Parietal lobe (tissue), 1 donor: ENCODE measurements around the gene EIF1AD. TPM values are rescaled to one million over a fixed set of nuclear protein-coding genes. Genes with fewer than 3 reads are reported as not detected.

ENCODE experiments used
- total RNA-seq: library from RNA; depleted of rRNA; stranded (reverse); fragments of >200 nt; gene quantifications from one replicate; pipeline ENCODE4 v1.2.3, GENCODE V29; 2014

EIF1AD gene, protein sequence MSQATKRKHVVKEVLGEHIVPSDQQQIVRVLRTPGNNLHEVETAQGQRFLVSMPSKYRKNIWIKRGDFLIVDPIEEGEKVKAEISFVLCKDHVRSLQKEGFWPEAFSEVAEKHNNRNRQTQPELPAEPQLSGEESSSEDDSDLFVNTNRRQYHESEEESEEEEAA
- total RNA-seq = 33.5 TPM

DNA sequence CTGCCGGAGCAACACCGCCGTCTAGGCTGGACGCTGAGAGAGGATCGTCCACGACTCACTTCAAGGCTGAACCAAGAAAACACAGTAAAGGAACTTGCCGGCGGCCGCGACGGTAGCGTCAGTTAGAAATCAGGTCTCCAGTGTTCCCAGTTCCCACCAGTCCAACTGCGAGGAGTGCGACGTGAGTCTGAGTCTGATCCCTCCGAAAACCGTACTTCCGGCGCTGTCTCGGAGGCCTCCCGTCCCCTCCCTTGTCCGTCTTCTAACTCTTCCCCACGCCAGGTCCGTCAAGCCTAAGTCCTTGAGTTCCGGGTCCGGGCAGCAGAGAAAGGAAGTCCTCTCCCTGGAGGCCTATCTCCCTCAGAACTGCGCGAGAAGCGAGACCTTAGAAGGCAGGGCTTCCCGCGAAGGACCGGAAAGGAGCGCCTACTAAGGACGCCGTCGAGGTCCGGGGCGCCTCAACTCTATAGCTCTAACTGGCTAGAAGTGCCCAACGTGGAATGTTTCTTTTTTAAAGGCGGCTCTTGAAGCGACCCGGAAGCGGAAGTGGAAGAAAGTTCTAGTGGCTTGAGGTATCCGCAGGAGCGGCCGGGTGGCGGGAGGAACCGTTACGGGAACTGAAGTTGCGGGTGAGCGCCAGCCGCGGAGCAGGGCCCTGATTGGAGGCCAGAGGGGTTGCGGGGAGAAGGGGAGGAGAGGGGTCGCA is at the start of gene EIF1AD, which contains the start of gene BANF1:
TSS of gene EIF1AD (minus strand) at position 216 of the 706 bp plus-strand sequence. CDS start 1,768 bp downstream, outside the sequence.
TSS of gene BANF1 (plus strand) at position 562 of the 706 bp plus-strand sequence. CDS start 748 bp downstream, outside the sequence.

DNA sequence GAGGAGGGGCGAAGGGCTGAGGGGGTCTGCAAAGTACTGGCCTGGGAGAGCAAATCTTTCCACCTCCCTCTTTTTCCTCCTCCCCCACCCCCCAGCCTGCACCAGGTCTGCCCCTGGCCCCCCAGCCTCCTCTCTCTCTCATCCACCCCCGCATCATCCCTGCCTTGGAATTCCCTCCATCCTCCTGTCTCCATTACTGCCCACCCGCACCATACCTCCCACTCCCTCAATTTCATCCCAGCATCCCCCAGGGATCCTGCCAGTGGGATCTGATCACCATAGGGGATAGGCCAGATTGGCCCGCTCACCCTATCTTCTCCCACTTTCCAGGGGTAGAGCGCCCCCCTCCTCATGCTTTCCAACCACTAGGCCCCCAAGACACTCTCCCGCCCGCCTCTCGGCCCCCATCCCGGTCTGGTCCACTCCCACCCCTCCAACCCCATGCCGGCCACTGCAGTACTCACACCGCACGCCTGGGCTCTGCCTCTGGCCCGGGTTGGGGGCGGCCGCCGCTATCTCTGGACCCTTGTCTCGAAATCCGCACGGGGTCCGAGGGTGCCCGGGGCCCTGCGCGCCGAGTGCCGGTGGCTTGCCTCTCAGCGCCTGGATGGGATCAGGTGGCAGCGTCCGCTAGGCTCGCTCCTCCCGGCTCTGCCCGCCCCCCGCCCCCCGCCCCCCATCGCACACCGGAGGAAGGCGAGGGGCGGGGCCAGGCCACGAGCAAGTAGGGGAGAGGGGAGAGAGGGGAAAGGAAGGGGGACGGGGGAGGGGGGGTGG is 46.8 kb upstream of the EIF1AD start, which contains the start of gene GAL3ST3:
TSS of gene GAL3ST3 (minus strand) at position 615 of the 777 bp plus-strand sequence. CDS start 3,746 bp downstream, outside the sequence.

DNA sequence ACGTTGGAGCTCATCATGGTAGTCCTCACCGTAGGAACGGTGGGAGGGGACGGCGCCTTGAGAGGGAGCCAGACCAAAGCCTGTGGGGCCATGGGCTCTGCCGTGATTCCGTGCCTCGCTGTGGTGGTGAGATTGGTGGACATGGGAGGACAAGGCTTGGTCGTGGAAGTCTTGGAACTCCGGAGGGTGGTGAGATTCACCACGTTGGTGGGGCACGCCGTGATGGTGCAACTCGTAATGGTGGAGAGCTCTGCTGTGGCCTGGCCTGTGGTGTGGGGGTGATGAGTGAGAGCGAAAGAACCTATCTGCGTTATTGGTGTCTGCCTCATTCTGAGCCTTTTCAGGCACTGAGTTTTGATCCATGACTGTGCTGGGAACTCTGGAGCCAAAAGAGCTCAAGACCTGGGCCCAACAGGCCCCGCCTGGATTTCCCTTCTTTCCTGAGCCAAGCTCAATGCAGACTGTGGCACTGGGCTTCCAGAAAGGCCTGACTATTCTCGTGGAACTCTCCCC is 24.1 kb upstream of the EIF1AD start, which contains the start of gene CATSPER1:
TSS of gene CATSPER1 (minus strand) at position 463 of the 513 bp plus-strand sequence. CDS start at position 363, 100 bp downstream.

DNA sequence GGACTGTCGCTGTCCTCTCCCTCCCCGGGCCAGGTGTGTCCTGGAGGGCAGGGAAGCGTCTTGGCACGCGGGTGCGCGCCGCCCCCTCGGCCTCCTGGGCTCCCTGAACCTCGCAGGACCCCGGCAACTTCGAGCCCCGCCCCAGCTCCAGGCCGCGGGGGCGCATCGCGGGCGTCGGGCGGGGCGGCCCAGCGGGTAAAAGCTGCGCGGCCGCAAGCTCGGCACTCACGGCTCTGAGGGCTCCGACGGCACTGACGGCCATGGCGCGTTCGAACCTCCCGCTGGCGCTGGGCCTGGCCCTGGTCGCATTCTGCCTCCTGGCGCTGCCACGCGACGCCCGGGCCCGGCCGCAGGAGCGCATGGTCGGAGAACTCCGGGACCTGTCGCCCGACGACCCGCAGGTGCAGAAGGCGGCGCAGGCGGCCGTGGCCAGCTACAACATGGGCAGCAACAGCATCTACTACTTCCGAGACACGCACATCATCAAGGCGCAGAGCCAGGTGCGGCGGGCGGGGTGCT is 9.9 kb upstream of the EIF1AD start, which contains the start of gene CST6:
TSS of gene CST6 (plus strand) at position 224 of the 519 bp plus-strand sequence. CDS start at position 261, 37 bp downstream.

DNA sequence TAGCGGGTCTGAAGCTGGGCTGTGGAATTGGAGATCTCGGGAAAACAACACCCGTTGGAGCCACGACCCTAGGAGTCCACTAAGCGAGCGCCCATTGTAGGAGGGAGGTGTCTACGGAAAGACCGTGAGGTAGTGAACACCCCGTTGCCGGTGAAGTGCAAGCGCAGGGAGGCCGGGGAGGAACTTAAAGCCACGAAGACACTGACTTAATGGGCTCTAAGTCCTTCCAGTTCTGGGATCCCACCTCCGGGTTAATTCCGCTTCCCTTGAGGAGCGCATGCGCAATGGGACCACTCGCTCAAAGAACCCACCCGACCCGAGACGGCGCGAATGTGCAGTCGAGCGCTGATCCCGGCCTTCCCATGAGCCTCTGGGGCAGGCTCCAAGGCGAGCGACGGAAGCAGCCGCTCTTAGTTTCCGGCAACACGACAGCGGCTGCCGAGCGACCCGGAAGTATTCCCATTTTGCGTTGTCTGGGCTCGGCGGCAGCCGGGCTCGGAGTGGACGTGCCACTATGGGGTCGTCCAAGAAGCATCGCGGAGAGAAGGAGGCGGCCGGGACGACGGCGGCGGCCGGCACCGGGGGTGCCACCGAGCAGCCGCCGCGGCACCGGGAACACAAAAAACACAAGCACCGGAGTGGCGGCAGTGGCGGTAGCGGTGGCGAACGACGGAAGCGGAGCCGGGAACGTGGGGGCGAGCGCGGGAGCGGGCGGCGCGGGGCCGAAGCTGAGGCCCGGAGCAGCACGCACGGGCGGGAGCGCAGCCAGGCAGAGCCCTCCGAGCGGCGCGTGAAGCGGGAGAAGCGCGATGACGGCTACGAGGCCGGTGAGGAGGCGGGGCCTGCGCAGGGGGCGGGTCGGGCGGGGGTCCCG is 40.5 kb downstream of the EIF1AD start, which contains the start of gene SART1:
TSS of gene SART1 (plus strand) at position 468 of the 874 bp plus-strand sequence. CDS start at position 515, 47 bp downstream.

Other genes with a start within 250 kb of the EIF1AD start
- 8.8 TPM for gene AP5B1, start 221.2 kb downstream of the EIF1AD start, total RNA-seq
- not detected for gene OVOL1, start 215.1 kb downstream of the EIF1AD start, total RNA-seq
- gene SNX32, start 168.2 kb downstream of the EIF1AD start, total RNA-seq = 20.7 TPM
- 647 TPM for gene CFL1, start 144.0 kb downstream of the EIF1AD start, total RNA-seq
- 70.4 TPM for gene MUS81, start 141.7 kb downstream of the EIF1AD start, total RNA-seq
- 18.8 TPM for gene EFEMP2, start 129.4 kb downstream of the EIF1AD start, total RNA-seq
- not detected for gene CTSW, start 122.3 kb downstream of the EIF1AD start, total RNA-seq
- gene FIBP, start 113.7 kb downstream of the EIF1AD start, total RNA-seq = 121 TPM
- 9.1 TPM for gene CCDC85B, start 111.5 kb downstream of the EIF1AD start, total RNA-seq
- not detected for gene FOSL1, start 101.8 kb downstream of the EIF1AD start, total RNA-seq
- 11.6 TPM for gene C11orf68, start 83.1 kb downstream of the EIF1AD start, total RNA-seq
- gene DRAP1, start 82.7 kb downstream of the EIF1AD start, total RNA-seq = 61.7 TPM
- not detected for gene TSGA10IP, start 56.7 kb downstream of the EIF1AD start, total RNA-seq
- gene SART1, start 40.4 kb downstream of the EIF1AD start, total RNA-seq = 41.9 TPM
- gene BANF1, start 346 bp upstream of the EIF1AD start, total RNA-seq = 16.9 TPM
- gene CST6, start 9.9 kb upstream of the EIF1AD start, total RNA-seq = not detected
- not detected for gene CATSPER1, start 24.3 kb upstream of the EIF1AD start, total RNA-seq
- 17.2 TPM for gene GAL3ST3, start 47.0 kb upstream of the EIF1AD start, total RNA-seq
- gene SF3B2, start 50.2 kb upstream of the EIF1AD start, total RNA-seq = 125 TPM
- gene PACS1, start 68.1 kb upstream of the EIF1AD start, total RNA-seq = 101 TPM